ENCODE data around the gene GDF2.
A peak's percentile ranks its signal among the peaks of the same experiment; 100 is the strongest.

Gene GDF2

GRCh38 chr10:47307381-47307780, 14.9 kb upstream of the GDF2 start:
- DNase-seq, result no peak
- intact Hi-C loops (cut with DNase I), result no loop called here

GRCh38 chr10:47308775-47309174, 13.5 kb upstream of the GDF2 start:
- intact Hi-C loops (cut with DNase I), result no loop called here
- no peak for DNase-seq

- intact Hi-C loops (cut with DNase I), result loop anchor here (5.0 kb wide), 1 partner anchor 262 kb away; no protein-coding TSS in a partner anchor
Observed at GRCh38 chr10:47309408-47310089, 12.7 kb upstream of the GDF2 start.

GRCh38 chr10:47310090-47310505, 12.2 kb upstream of the GDF2 start:
- no peak for DNase-seq
- intact Hi-C loops (cut with DNase I), result loop anchor here (5.0 kb wide), 1 partner anchor 263 kb away; no protein-coding TSS in a partner anchor

More at GRCh38 chr10:47309408-47310089, 12.7 kb upstream of the GDF2 start:
- no peak for DNase-seq

- intact Hi-C loops (cut with DNase I), result loop anchor here (5.0 kb wide), 1 partner anchor 264 kb away; no protein-coding TSS in a partner anchor
- DNase-seq, result no peak
Observed at GRCh38 chr10:47311193-47311931, 10.9 kb upstream of the GDF2 start.

- DNase-seq, result peak; percentile 79 to 94 (median 89)
Observed at GRCh38 chr10:47311932-47312662, 10.2 kb upstream of the GDF2 start.

GRCh38 chr10:47312663-47312995, 9.6 kb upstream of the GDF2 start:
- no peak for DNase-seq
- intact Hi-C loops (cut with DNase I), result loop anchor here (2.0 to 5.0 kb wide), 2 partner anchors 265 to 288 kb away; no protein-coding TSS in a partner anchor

More at GRCh38 chr10:47311932-47312662, 10.2 kb upstream of the GDF2 start:
- intact Hi-C loops (cut with DNase I), result loop anchor here (2.0 to 5.0 kb wide), 2 partner anchors 265 to 287 kb away; no protein-coding TSS in a partner anchor

- DNase-seq, result no peak
- intact Hi-C loops (cut with DNase I), result loop anchor here (5.0 kb wide), 1 partner anchor 267 kb away; no protein-coding TSS in a partner anchor
Observed at GRCh38 chr10:47314416-47314970, 7.8 kb upstream of the GDF2 start.

- no peak for DNase-seq
- intact Hi-C loops (cut with DNase I), result no loop called here
Observed at GRCh38 chr10:47315421-47315820, 6.8 kb upstream of the GDF2 start.

- DNase-seq, result no peak
- intact Hi-C loops (cut with DNase I), result no loop called here
Observed at GRCh38 chr10:47316131-47316530, 6.1 kb upstream of the GDF2 start.

- DNase-seq, result no peak
- intact Hi-C loops (cut with DNase I), result no loop called here
Observed at GRCh38 chr10:47317251-47317650, 5.0 kb upstream of the GDF2 start.

- intact Hi-C loops (cut with DNase I), result no loop called here
- DNase-seq, result peak in 2 of 42 donors; percentile 6 to 7
Observed at GRCh38 chr10:47318706-47319105, 3.5 kb upstream of the GDF2 start.

GRCh38 chr10:47319784-47320183, 2.5 kb upstream of the GDF2 start:
- peak in 1 of 42 donors; percentile 10 for DNase-seq
- intact Hi-C loops (cut with DNase I), result no loop called here

GRCh38 chr10:47320812-47321211, 1.4 kb upstream of the GDF2 start:
- intact Hi-C loops (cut with DNase I), result no loop called here
- peak in 2 of 42 donors; percentile 5 to 31 for DNase-seq

GRCh38 chr10:47321521-47322195, 596 bp upstream of the GDF2 start:
- intact Hi-C loops (cut with DNase I), result no loop called here
- peak in 7 of 42 donors; percentile 15 to 55 (median 30) for DNase-seq

- intact Hi-C loops (cut with DNase I), result no loop called here
- peak in 3 of 42 donors; percentile 21 to 54 (median 46) for DNase-seq
Observed at GRCh38 chr10:47323087-47323486, 833 bp downstream of the GDF2 start.

- DNase-seq, result peak in 1 of 42 donors; percentile 12
- intact Hi-C loops (cut with DNase I), result no loop called here
Observed at GRCh38 chr10:47323636-47324296, 1.5 kb downstream of the GDF2 start.
